Lung (tissue), 12 donors: Measurements from ENCODE around the gene SATB1. TPM values are rescaled to one million over a fixed set of nuclear protein-coding genes. Genes with fewer than 3 reads are reported as not detected.

Source experiments
- ATAC-seq: fragments of 200-7000 bp; cut with Tn5 transposase; one replicate; pipeline ENCODE4 v1.9.1; 2020; ENCODE audit warnings: moderate number of reproducible peaks; ENCODE audit not compliant: insufficient read depth, low FRiP score
- DNase-seq, 3 donors: peaks; one replicate each; pipeline ENCODE4 v3.0.0-alpha.2; 2013 to 2017
- H3K27ac ChIP-seq, 2 donors: one replicate each; pipeline ENCODE4 v1.5.1; 2013; ENCODE audit warnings: mild to moderate bottlenecking in 2 of 2, moderate library complexity in 2 of 2, control low read depth in 1 of 2, inconsistent platforms in 1 of 2, low read depth in 1 of 2, low read length in 1 of 2
- H3K27me3 ChIP-seq, 3 donors: one replicate each; pipeline ENCODE4 v1.5.1; 2013; ENCODE audit warnings: low read length in 2 of 3; ENCODE audit not compliant: control insufficient read depth in 3 of 3, insufficient read depth in 3 of 3
- H3K36me3 ChIP-seq, 4 donors: one replicate each; pipeline ENCODE4 v1.5.1; 2013; ENCODE audit warnings: low read length in 4 of 4, mild to moderate bottlenecking in 1 of 4, moderate library complexity in 1 of 4; ENCODE audit not compliant: control insufficient read depth in 4 of 4, insufficient read depth in 4 of 4
- H3K4me1 ChIP-seq, 5 donors: one replicate each; pipeline ENCODE4 v1.5.1; 2013; ENCODE audit warnings: low read length in 5 of 5, mild to moderate bottlenecking in 2 of 5, moderate library complexity in 1 of 5; ENCODE audit not compliant: control insufficient read depth in 5 of 5, insufficient read depth in 5 of 5
- H3K4me3 ChIP-seq: one replicate; pipeline ENCODE4 v1.5.1; 2013; ENCODE audit warnings: mild to moderate bottlenecking, control low read depth, moderate library complexity
- H3K9ac ChIP-seq, 2 donors: one replicate each; pipeline ENCODE4 v1.5.1; 2013; ENCODE audit warnings: low read length in 2 of 2, control low read depth in 1 of 2; ENCODE audit not compliant: insufficient read depth in 1 of 2
- H3K9me3 ChIP-seq, 4 donors: one replicate each; pipeline ENCODE4 v1.5.1; 2013; ENCODE audit warnings: low read length in 3 of 4, mild to moderate bottlenecking in 1 of 4, moderate library complexity in 1 of 4; ENCODE audit not compliant: control insufficient read depth in 4 of 4, insufficient read depth in 3 of 4
- CTCF ChIP-seq: IDR thresholded peaks from 2 replicates; pipeline ENCODE4 v1.5.1; 2012; ENCODE audit warnings: mild to moderate bottlenecking; ENCODE audit errors: control extremely low read depth, extremely low read depth
- WGBS, 2 donors: extraction: QIAGEN DNeasy Blood & Tissue Kit; methylation state at CpG; one replicate each; pipeline ENCODE4 v1.1.7; 2013; 5-methylcytosine and 5-hydroxymethylcytosine counted together
- polyA plus RNA-seq, 2 donors: library from polyadenylated mRNA; stranded (reverse); fragments of 200-250 nt; gene quantifications; one replicate each; pipeline ENCODE4 v1.2.1, GENCODE V29; 2013
- total RNA-seq, 2 donors: library from RNA; depleted of rRNA in 1 of 2; stranded (reverse); fragments of >200 nt in 1 of 2; gene quantifications; one replicate each; pipeline ENCODE4 v1.2.1, GENCODE V29; 2014 to 2021
- donor health status: control.
- donor health status: control.
- donor health status: Bipolar disorder and iron deficiency.
- donor health status: healthy.
- donor health status: DM: yes; HTN: yes; CAD: no.

SATB1 gene
- total and polyA plus RNA-seq, 4 donors = 11.4 to 116 (median 16.9) TPM

DNA sequence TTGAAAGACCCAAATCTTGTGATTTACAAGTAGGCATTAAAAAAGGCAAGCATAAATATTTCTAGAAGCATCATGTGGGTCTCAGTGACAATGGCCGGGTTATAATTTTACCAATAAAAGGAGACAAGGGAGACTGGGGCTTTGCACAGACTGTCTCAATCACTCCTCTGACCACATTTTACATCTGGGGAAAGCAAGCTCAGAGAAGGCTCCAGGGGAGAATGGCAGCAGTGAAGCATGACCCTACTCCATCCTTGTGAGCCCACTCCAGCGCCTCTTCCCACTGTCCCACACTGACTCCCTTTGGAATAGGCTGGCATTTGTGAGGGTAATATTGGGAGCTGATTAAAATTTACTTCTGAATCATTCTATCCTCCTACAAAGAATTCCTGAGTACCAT, 61.8 kb downstream of the SATB1 start:
- Histone ChIP-seq H3K4me1 (no peaks in the 10 kb centered on the region), H3K27me3 (no peaks in the 10 kb centered on the region), H3K9ac (no peak overlapping the region), H3K36me3 (peaks cover 0 to 14% (median under 1%) of the 10 kb centered on the region in 4 donors), H3K4me3 (no peak overlapping the region), H3K27ac (no peak overlapping the region), H3K9me3 (no peaks in the 10 kb centered on the region)
- TF ChIP-seq CTCF = no peak
- ATAC-seq (no peak), DNase-seq (no peak)
- 98 to 100% methylated on average over 2 of the region's 2 CpGs for WGBS, 2 donors

DNA sequence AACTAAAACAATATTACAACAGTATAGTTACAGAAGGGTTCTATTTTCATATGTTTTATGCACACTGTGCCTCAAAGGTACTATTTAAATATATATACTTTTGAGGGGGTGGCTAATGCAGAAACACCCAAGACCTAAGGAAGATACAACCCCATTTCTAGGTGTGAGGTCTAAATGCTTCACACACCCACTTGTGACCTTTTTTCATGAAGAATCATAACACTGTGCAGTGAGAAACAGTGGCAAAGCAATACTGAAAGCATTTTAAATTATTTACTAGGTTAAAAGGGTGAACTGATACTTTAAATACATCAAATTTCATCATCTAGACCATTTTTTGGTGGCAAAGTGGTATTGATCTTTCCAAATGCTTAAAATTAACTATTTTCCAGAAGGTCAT, 67.4 kb downstream of the SATB1 start:
- no peak for TF ChIP-seq CTCF
- peaks cover 0 to 3% (median 0%) of the 10 kb centered on the region in 4 donors for H3K36me3 ChIP-seq
- no peak overlapping the region for H3K4me3 ChIP-seq
- H3K27me3 ChIP-seq = no peaks in the 10 kb centered on the region
- H3K27ac ChIP-seq = no peak overlapping the region
- H3K9ac ChIP-seq = no peak overlapping the region
- DNase-seq (no peak), ATAC-seq (no peak)
- H3K9me3 ChIP-seq = no peaks in the 10 kb centered on the region
- peaks cover 0 to 5% (median 0%) of the 10 kb centered on the region in 5 donors for H3K4me1 ChIP-seq

DNA sequence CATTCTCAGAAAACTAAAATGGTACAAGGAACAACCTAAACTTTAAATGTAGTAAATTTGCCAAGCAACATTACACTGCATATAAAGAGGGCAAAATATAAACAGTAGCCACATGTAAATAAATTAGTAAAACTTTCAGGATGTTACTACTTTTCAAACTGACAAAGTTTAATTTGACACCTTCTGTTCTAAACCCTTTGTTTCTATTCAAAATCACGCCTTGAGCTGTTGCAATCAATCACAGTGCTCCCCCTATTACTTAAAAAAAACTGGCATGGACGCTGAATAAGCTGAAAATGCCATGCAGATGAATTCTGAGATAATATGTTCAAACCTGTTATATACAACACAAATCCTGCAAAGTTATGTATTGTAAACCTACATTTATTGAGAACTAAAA, 69.3 kb downstream of the SATB1 start:
- ATAC-seq = no peak
- H3K4me1 ChIP-seq = peaks cover 0 to 9% (median 1%) of the 10 kb centered on the region in 5 donors
- WGBS, 2 donors = 84 to 91% methylated on average over 2 of the region's 2 CpGs

More for the DNA sequence above, 69.3 kb downstream of the SATB1 start:
- Histone ChIP-seq H3K9me3 (no peaks in the 10 kb centered on the region), H3K27ac (no peak overlapping the region), H3K27me3 (no peaks in the 10 kb centered on the region), H3K9ac (no peak overlapping the region), H3K4me3 (no peak overlapping the region), H3K36me3 (peaks cover 0 to 8% (median 1%) of the 10 kb centered on the region in 4 donors)
- no peak for TF ChIP-seq CTCF
- DNase-seq = no peak
